ENCODE measurements around the gene C5AR2.
A peak's percentile ranks its signal among the peaks of the same experiment; 100 is the strongest.

C5AR2 gene

GRCh38 chr19:47351548-47351947, 19.6 kb downstream of the C5AR2 start:
- Histone ChIP-seq H3K36me3 (replicated peaks) (peaks cover 33% of the 10 kb centered on the region), H3K4me3 (ENCODE audit: low read depth, low read length) (no peak overlapping the region), H3K27me3 (replicated peaks) (no peaks in the 10 kb centered on the region), H3K27ac (no peak overlapping the region)
- TF ChIP-seq CTCF (IDR thresholded peaks at IDR 0.05; ENCODE audit: low read depth, low read length, missing control alignments): no peak
- DNase-seq: peak; percentile 41
- in situ Hi-C loops (cut with HindIII; ENCODE audit: low pct_ligation_motif_present, low sequenced_read_pairs): no loop called here

DNA sequence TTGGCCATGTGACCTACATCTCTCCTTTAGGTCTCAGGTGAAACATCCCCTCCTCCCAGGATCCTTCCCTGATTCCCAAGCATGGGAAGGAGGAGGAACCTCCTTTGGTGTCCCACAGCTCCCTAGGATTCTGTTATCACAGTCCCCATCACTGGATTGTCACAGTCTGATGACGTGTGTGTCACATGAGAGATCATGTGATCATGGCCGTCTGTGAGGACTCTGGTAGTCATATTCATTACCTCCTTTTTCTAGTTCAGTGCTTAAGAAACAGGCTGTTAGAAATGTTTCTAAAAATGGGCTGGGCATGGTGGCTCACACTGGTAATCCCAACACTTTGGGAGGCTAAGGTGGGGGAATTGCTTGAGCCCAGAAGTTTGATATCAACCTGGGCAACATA, 20.1 kb downstream of the C5AR2 start:
- Histone ChIP-seq H3K27me3 (replicated peaks) (no peaks in the 10 kb centered on the region), H3K36me3 (replicated peaks) (peaks cover 39% of the 10 kb centered on the region), H3K4me3 (ENCODE audit: low read depth, low read length) (no peak overlapping the region), H3K27ac (no peak overlapping the region)
- no peak for DNase-seq
- in situ Hi-C loops (cut with HindIII; ENCODE audit: low pct_ligation_motif_present, low sequenced_read_pairs): no loop called here
- no peak for TF ChIP-seq CTCF (IDR thresholded peaks at IDR 0.05; ENCODE audit: low read depth, low read length, missing control alignments)

DNA sequence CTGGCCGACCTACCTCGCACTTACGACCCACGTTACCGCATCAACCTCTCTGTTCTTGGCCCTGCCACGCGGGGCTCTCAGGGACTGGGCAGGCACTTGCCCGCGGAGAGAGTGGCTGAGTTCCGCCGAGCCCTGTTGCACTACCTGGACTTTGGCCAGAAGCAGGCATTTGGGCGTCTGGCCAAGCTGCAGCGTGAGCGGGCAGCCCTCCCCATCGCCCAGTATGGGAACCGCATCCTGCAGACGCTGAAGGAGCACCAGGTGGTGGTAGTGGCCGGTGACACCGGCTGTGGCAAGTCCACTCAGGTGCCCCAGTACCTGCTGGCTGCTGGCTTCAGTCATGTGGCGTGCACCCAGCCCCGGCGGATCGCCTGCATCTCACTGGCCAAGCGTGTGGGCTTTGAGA, 21.3 kb downstream of the C5AR2 start:
- Histone ChIP-seq H3K27me3 (replicated peaks) (no peaks in the 10 kb centered on the region), H3K27ac (no peak overlapping the region), H3K36me3 (replicated peaks) (peaks cover 51% of the 10 kb centered on the region), H3K4me3 (ENCODE audit: low read depth, low read length) (no peak overlapping the region)
- TF ChIP-seq CTCF (IDR thresholded peaks at IDR 0.05; ENCODE audit: low read depth, low read length, missing control alignments): no peak
- DNase-seq: no peak
- in situ Hi-C loops (cut with HindIII; ENCODE audit: low pct_ligation_motif_present, low sequenced_read_pairs): no loop called here

GRCh38 chr19:47356900-47357299, 24.9 kb downstream of the C5AR2 start:
- H3K27ac ChIP-seq: no peak overlapping the region
- in situ Hi-C loops (cut with HindIII; ENCODE audit: low pct_ligation_motif_present, low sequenced_read_pairs): no loop called here
- TF ChIP-seq CTCF (IDR thresholded peaks at IDR 0.05; ENCODE audit: low read depth, low read length, missing control alignments): no peak
- DNase-seq: no peak
- H3K36me3 ChIP-seq (replicated peaks): peaks cover 84% of the 10 kb centered on the region
- H3K27me3 ChIP-seq (replicated peaks): no peaks in the 10 kb centered on the region
- H3K4me3 ChIP-seq (ENCODE audit: low read depth, low read length): no peak overlapping the region

DNA sequence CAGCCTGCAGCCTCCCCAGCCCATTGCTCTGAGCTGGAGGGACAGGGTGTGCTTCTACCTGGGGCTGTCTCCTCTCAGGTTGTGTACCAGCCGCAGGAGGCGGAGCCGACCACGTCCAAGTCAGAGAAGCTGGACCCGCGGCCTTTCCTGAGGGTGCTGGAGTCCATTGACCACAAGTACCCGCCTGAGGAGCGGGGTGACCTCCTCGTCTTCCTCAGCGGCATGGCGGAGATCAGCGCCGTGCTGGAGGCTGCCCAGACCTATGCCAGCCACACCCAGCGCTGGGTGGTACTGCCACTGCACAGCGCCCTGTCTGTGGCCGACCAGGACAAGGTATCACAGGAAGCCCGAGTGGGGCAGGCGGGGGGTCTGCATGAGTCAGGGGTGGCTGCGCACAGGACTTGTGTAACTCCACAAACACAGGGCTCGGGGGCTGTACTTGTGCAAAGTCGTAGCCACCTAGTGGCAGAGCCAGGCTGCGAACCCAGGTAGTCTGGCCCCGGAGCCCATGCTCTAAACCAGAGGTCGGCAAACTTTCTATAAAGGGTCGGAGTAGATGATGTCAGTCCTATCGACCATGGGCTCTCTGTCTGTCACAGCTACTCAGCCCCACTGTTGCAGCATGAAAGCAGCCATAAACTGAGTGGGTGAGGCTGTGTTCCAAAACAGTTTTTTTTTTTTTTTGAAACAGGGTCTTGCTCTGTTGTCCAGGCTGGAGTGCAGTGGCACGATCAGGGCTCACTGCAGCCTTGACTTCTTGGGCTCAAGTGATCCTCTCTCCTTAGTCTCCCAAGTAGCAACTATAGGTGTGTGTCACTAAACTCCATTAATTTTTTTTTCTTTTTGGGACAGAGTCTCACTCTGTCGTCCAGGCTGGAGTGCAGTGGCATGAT, 26.1 kb downstream of the C5AR2 start:
- Histone ChIP-seq H3K4me3 (ENCODE audit: low read depth, low read length) (no peak overlapping the region), H3K27ac (no peak overlapping the region), H3K36me3 (replicated peaks) (peaks cover 87% of the 10 kb centered on the region), H3K27me3 (replicated peaks) (no peaks in the 10 kb centered on the region)
- in situ Hi-C loops (cut with HindIII; ENCODE audit: low pct_ligation_motif_present, low sequenced_read_pairs): no loop called here
- TF ChIP-seq CTCF (IDR thresholded peaks at IDR 0.05; ENCODE audit: low read depth, low read length, missing control alignments): peak; percentile 55
- peak; percentile 7 for DNase-seq
